Measurements from ENCODE around the gene SH3RF3. TPM values are rescaled to one million over a fixed set of nuclear protein-coding genes. Genes with fewer than 3 reads are reported as not detected.

SH3RF3 gene
- total and polyA plus RNA-seq, 8 donors, result 7.0 to 11.1 (median 8.3) TPM

DNA sequence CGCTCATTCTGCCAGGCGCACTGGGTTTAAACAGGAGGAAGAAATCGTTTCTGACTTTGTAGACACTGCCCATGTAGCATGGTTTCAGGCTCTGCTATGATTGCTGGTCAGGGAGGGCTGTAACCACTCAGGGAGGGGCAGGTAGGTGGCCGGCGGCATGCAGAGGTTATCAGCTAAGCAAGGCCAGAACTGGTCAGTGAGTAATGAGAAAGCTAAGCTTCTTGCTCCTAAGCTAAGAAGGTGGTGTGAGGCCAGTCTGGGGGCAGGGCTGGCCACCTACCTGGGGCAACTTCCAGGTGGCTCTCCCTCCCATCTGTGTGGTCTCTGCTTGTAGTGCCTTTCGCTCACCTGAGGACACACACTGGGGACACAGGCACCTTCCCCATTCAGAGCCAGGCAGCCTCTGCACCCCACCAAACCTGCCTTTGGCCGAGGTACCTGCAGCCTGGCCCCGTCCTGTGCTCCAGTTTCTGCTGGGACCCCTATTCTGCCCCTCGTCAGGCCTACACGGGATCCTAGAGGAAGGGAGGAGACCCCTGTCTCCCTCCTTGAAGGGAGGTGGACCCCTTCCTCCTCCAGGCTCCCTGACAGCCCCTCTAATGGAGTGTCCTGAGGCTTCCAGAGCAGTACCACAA is 288.8 kb downstream of the SH3RF3 start:
- Histone ChIP-seq H3K9me3 (no peaks in the 10 kb centered on the region), H3K36me3 (no peaks in the 10 kb centered on the region), H3K4me1 (peaks cover 7 to 9% of the 10 kb centered on the region in 2 donors), H3K4me3 (no peak overlapping the region), H3K27ac (no peak overlapping the region), H3K27me3 (no peaks in the 10 kb centered on the region)
- DNase-seq (peak in 1 of 4 donors; percentile 62), ATAC-seq (no peak)
- intact Hi-C loops (cut with DNase I), result no loop called here
- TF ChIP-seq, protein P1, sequence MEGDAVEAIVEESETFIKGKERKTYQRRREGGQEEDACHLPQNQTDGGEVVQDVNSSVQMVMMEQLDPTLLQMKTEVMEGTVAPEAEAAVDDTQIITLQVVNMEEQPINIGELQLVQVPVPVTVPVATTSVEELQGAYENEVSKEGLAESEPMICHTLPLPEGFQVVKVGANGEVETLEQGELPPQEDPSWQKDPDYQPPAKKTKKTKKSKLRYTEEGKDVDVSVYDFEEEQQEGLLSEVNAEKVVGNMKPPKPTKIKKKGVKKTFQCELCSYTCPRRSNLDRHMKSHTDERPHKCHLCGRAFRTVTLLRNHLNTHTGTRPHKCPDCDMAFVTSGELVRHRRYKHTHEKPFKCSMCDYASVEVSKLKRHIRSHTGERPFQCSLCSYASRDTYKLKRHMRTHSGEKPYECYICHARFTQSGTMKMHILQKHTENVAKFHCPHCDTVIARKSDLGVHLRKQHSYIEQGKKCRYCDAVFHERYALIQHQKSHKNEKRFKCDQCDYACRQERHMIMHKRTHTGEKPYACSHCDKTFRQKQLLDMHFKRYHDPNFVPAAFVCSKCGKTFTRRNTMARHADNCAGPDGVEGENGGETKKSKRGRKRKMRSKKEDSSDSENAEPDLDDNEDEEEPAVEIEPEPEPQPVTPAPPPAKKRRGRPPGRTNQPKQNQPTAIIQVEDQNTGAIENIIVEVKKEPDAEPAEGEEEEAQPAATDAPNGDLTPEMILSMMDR (IDR thresholded peaks at IDR 0.05), result no peak

DNA sequence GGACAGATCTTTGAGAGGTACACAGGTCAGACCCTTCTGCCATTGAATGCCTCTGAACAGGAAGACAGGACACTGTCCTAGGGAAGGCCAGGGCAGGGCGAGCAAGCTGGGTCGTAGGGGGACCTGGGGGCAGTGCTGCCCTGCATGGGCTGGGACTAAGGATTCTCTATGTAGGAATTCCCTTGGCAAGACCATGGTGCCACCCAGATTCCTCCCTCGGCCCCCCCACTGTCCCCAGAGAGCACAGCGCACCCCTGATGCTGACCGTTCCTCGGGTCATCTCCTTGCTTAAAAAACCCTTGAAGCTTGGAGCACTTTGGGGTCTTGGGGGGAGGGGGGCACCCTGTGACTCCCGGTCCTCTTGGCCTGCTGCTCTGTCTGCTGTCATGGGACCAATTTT is 289.7 kb downstream of the SH3RF3 start:
- peaks cover 7 to 9% of the 10 kb centered on the region in 2 donors for H3K4me1 ChIP-seq
- H3K9me3 ChIP-seq, result no peaks in the 10 kb centered on the region
- ATAC-seq, result no peak
- H3K27me3 ChIP-seq, result no peaks in the 10 kb centered on the region
- TF ChIP-seq, protein P1 (IDR thresholded peaks at IDR 0.05), result no peak
- DNase-seq, result peak in 1 of 4 donors; percentile 50
- intact Hi-C loops (cut with DNase I), result no loop called here
- H3K4me3 ChIP-seq, result no peak overlapping the region
- no peak overlapping the region for H3K27ac ChIP-seq
- peaks cover 0 to under 1% of the 10 kb centered on the region in 2 donors for H3K36me3 ChIP-seq

DNA sequence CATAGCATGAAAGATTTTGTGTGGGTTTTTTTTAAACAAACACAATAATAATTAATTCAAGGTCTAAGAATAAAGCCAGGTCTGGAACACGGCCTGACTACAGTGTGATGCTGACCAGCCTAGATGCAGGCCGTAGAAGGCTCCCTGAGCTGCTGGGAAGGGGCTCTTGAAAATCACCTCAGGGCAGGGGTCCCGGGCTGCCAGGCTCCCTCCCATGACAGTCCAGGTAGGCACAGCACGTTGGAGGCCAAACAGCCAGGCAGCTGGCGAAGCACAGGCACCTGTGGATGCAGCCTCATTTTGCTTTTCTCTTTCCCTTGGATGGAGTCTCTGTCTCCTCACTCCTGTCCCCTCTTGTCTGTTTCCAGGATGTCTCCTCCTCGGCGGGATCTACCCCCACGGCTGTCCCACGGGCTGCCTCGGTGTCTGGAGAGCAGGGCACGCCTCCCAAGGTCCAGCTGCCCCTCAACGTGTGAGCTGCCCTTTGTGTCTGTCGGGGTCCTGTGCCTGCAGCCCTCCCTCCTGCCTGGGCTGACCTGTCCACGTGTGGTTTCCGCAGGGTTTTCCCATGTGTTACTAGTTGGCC is 290.3 kb downstream of the SH3RF3 start:
- intact Hi-C loops (cut with DNase I), result no loop called here
- TF ChIP-seq, protein P1 (IDR thresholded peaks at IDR 0.05), result no peak
- Histone ChIP-seq H3K4me3 (no peak overlapping the region), H3K4me1 (peaks cover 7 to 9% of the 10 kb centered on the region in 2 donors), H3K27ac (no peak overlapping the region), H3K27me3 (no peaks in the 10 kb centered on the region), H3K9me3 (no peaks in the 10 kb centered on the region), H3K36me3 (peaks cover 0 to 6% of the 10 kb centered on the region in 2 donors)
- ATAC-seq (no peak), DNase-seq (peak in 1 of 4 donors; percentile 67)

DNA sequence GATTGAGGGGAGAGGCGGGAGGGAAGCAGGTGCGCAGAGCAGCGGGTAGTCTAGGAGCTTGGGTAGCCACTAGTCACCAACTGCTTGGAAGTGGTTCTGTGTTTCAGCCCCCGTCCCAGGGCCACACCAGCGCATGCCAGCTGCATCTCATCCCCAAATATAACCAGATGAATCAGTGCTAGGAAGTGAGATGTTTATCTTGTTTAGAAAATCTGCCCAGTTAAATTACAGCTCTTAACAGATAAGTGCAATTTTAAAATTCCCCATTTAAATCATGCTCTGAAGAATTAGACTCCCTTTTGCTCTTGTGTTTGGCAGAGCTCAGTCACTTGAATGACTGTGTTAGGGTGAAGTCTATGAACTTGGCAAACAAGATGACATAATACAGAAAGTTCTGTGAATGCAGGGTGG is 291.0 kb downstream of the SH3RF3 start:
- intact Hi-C loops (cut with DNase I), result no loop called here
- H3K4me1 ChIP-seq, result peaks cover 7 to 9% of the 10 kb centered on the region in 2 donors
- peak; percentile 60 for ATAC-seq
- H3K27ac ChIP-seq, result no peak overlapping the region
- peak in 2 of 4 donors; percentile 13 to 32 for DNase-seq
- TF ChIP-seq, protein P1 (IDR thresholded peaks at IDR 0.05), result no peak
- H3K27me3 ChIP-seq, result no peaks in the 10 kb centered on the region
- no peaks in the 10 kb centered on the region for H3K9me3 ChIP-seq
- peaks cover 0 to 7% of the 10 kb centered on the region in 2 donors for H3K36me3 ChIP-seq
- no peak overlapping the region for H3K4me3 ChIP-seq

DNA sequence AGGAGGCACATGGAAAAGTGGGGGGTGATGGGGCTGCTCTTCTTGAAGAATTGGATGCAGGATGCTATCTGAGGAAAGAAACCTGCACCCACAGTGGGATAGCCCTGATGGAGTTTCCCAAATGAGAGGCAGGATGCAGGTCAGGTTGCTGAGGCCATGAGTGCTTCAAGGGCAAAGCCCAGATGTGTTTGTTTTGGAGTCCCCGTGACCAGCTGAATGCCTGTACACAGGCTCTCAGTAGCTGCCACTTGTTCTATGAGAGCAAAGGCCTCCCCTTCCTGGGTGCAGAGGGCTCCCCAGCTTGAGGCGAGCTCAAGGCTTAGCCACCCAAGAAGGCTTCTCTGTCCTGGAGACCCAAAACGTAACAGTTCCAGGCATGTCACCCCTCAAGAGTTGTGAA is 292.1 kb downstream of the SH3RF3 start:
- no peak for DNase-seq
- TF ChIP-seq, protein P1 (IDR thresholded peaks at IDR 0.05), result no peak
- peaks cover 7 to 9% of the 10 kb centered on the region in 2 donors for H3K4me1 ChIP-seq
- no peaks in the 10 kb centered on the region for H3K27me3 ChIP-seq
- H3K27ac ChIP-seq, result no peak overlapping the region
- ATAC-seq, result peak; percentile 70
- intact Hi-C loops (cut with DNase I), result no loop called here
- H3K9me3 ChIP-seq, result no peaks in the 10 kb centered on the region
- no peak overlapping the region for H3K4me3 ChIP-seq
- peaks cover 0 to 7% of the 10 kb centered on the region in 2 donors for H3K36me3 ChIP-seq
